Measurements from ENCODE around the gene RPS3. TPM values are rescaled to one million over a fixed set of nuclear protein-coding genes. Genes with fewer than 3 reads are reported as not detected.
A peak's percentile ranks its signal among the peaks of the same experiment; 100 is the strongest.

The RPS3 gene
- total and polyA plus RNA-seq, 9 of the 15 experiments (the other 6 are each of a cell fraction or from before 2014, with no cell fraction given): 2,700 to 5,771 (median 3,679) TPM

- TF ChIP-seq CHD7 (IDR thresholded peaks at IDR 0.05; ENCODE audit: low read depth, low read length) (no peak), TAF7 (tag; IDR thresholded peaks at IDR 0.05) (peak; percentile 51; the same call in 1 of the 2 replicates), RBFOX2 (IDR thresholded peaks at IDR 0.05; ENCODE audit: low read depth, low read length) (peak; percentile 77), ZNF263 (CRISPR knock-in tag; IDR thresholded peaks at IDR 0.05; ENCODE audit: borderline replicate concordance) (0 out of 2 replicates have a peak, but pooled peaks have one; percentile 30), NUFIP1 (IDR thresholded peaks at IDR 0.05; ENCODE audit: partially characterized antibody) (peak; percentile 73), ZNF57 (CRISPR knock-in tag; IDR thresholded peaks at IDR 0.05) (no peak), SNIP1 (IDR thresholded peaks at IDR 0.05; ENCODE audit: low read depth) (no peak), MXD1 (CRISPR knock-in tag; IDR thresholded peaks at IDR 0.05; ENCODE audit: borderline replicate concordance, poor library complexity, severe bottlenecking) (no peak), GTF2F1 (IDR thresholded peaks at IDR 0.05; ENCODE audit: low read depth, low read length) (no peak), ADNP (tag; IDR thresholded peaks at IDR 0.05) (no peak), STAT6 (CRISPR knock-in tag; IDR thresholded peaks at IDR 0.05) (no peak), BMI1 (IDR thresholded peaks at IDR 0.05; ENCODE audit: low read length) (no peak), SPI1 (IDR thresholded peaks at IDR 0.05; ENCODE audit: borderline replicate concordance, low read depth, low read length) (peak; percentile 61; the same call in 1 of the 2 replicates)
These were observed 47.3 kb upstream of the RPS3 start (continued) for GRCh38 chr11:75351791-75352587.

Measured in K562 (cell line).